Putamen (tissue), 1 donor: ENCODE results near the gene P2RY14.
A peak's percentile ranks its signal among the peaks of the same experiment; 100 is the strongest.
"Not testable (repeated sequence)": the region's sequence is repeated elsewhere in the genome, so short reads cannot be mapped to it uniquely, and the experiment has no call there.

Experiments used
- DNase-seq: peaks from one replicate; pipeline ENCODE4 v3.0.0-alpha.2; 2016; ENCODE audit warnings: low spot score

The P2RY14 gene

GRCh38 chr3:151262871-151263525 is 15.3 kb downstream of the P2RY14 start:
- DNase-seq, result no peak

GRCh38 chr3:151259664-151260063 is 18.7 kb downstream of the P2RY14 start:
- DNase-seq, result no peak

GRCh38 chr3:151256749-151257148 is 21.6 kb downstream of the P2RY14 start:
- DNase-seq, result no peak

GRCh38 chr3:151248772-151249337 is 29.5 kb downstream of the P2RY14 start:
- no peak for DNase-seq

GRCh38 chr3:151242006-151242405 is 36.3 kb downstream of the P2RY14 start:
- not testable (repeated sequence) for DNase-seq

- no peak for DNase-seq
These were observed 41.6 kb downstream of the P2RY14 start for GRCh38 chr3:151236736-151237135.

GRCh38 chr3:151236316-151236715 is 42.0 kb downstream of the P2RY14 start:
- no peak for DNase-seq

GRCh38 chr3:151234825-151235224 is 43.5 kb downstream of the P2RY14 start:
- DNase-seq, result no peak

- no peak for DNase-seq
These were observed 45.4 kb downstream of the P2RY14 start for GRCh38 chr3:151232991-151233390.

GRCh38 chr3:151232403-151232802 is 45.9 kb downstream of the P2RY14 start:
- DNase-seq, result not testable (repeated sequence)

GRCh38 chr3:151230646-151231045 is 47.7 kb downstream of the P2RY14 start:
- DNase-seq, result no peak

- DNase-seq, result no peak
These were observed 49.7 kb downstream of the P2RY14 start for GRCh38 chr3:151228666-151229040.

GRCh38 chr3:151227807-151228665 is 50.3 kb downstream of the P2RY14 start:
- peak; percentile 72 for DNase-seq

- DNase-seq, result no peak
These were observed 51.0 kb downstream of the P2RY14 start for GRCh38 chr3:151227266-151227806.

GRCh38 chr3:151226825-151227224 is 51.5 kb downstream of the P2RY14 start:
- no peak for DNase-seq

GRCh38 chr3:151226088-151226563 is 52.2 kb downstream of the P2RY14 start:
- DNase-seq, result no peak

- DNase-seq, result no peak
These were observed 53.0 kb downstream of the P2RY14 start for GRCh38 chr3:151225040-151225975.

GRCh38 chr3:151224268-151224866 is 54.0 kb downstream of the P2RY14 start:
- no peak for DNase-seq

GRCh38 chr3:151219056-151219455 is 59.3 kb downstream of the P2RY14 start:
- DNase-seq, result peak; percentile 60

- DNase-seq, result no peak
These were observed 60.2 kb downstream of the P2RY14 start for GRCh38 chr3:151218136-151218535.
